ENCODE data around the gene SASH1.

DNA sequence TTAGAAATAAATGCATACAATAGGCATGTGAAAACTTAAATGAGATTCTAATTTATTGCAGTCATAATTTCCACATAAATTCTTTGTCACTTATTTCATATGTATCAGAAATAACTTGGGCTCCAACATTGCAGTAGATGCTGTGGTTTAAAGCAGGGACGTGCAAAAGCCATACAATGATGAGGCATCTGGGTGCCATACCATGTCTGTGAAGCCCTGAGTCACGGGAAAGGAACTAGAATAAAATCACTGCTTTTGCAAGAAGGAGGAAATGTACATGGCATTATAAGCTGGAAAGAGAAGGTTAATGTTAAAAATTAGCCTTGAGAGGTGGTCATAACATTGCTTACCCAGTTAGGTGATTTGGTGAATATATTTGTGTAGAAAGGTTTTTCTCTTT, 180.4 kb downstream of the SASH1 start:
- TF ChIP-seq, protein P1, sequence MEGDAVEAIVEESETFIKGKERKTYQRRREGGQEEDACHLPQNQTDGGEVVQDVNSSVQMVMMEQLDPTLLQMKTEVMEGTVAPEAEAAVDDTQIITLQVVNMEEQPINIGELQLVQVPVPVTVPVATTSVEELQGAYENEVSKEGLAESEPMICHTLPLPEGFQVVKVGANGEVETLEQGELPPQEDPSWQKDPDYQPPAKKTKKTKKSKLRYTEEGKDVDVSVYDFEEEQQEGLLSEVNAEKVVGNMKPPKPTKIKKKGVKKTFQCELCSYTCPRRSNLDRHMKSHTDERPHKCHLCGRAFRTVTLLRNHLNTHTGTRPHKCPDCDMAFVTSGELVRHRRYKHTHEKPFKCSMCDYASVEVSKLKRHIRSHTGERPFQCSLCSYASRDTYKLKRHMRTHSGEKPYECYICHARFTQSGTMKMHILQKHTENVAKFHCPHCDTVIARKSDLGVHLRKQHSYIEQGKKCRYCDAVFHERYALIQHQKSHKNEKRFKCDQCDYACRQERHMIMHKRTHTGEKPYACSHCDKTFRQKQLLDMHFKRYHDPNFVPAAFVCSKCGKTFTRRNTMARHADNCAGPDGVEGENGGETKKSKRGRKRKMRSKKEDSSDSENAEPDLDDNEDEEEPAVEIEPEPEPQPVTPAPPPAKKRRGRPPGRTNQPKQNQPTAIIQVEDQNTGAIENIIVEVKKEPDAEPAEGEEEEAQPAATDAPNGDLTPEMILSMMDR (IDR thresholded peaks at IDR 0.05) = no peak
- TF ChIP-seq POLR2AphosphoS5 (IDR thresholded peaks at IDR 0.05; ENCODE audit: low read depth, low read length) = no peak
